ENCODE data around the gene CD58. TPM values are rescaled to one million over a fixed set of nuclear protein-coding genes. Genes with fewer than 3 reads are reported as not detected.

The CD58 gene
- polyA plus RNA-seq, 1 experiment = 7.3 TPM

GRCh38 chr1:116475850-116476218, 95.0 kb downstream of the CD58 start:
- POLR2A ChIA-PET = no interaction called here
- CTCF ChIA-PET = interaction anchor here (0.7 to 3.5 kb wide), 2 partner anchors 10 to 22 kb away, joined by 3 to 31 read pairs; no protein-coding TSS in a partner anchor
- no peak for DNase-seq (ENCODE audit: low read depth, low spot score)
- TF ChIP-seq CTCF (IDR thresholded peaks at IDR 0.05; ENCODE audit: low read depth, low read length) = no peak
- Histone ChIP-seq H3K4me3 (ENCODE audit: low read depth, low read length) (no peak overlapping the region), H3K27me3 (ENCODE audit: control insufficient read depth, insufficient read depth, low read length) (peaks cover 8% of the 10 kb centered on the region), H3K27ac (ENCODE audit: low read depth, low read length) (no peak overlapping the region), H3K9me3 (ENCODE audit: control insufficient read depth, insufficient read depth, low read length) (no peaks in the 10 kb centered on the region)

DNA sequence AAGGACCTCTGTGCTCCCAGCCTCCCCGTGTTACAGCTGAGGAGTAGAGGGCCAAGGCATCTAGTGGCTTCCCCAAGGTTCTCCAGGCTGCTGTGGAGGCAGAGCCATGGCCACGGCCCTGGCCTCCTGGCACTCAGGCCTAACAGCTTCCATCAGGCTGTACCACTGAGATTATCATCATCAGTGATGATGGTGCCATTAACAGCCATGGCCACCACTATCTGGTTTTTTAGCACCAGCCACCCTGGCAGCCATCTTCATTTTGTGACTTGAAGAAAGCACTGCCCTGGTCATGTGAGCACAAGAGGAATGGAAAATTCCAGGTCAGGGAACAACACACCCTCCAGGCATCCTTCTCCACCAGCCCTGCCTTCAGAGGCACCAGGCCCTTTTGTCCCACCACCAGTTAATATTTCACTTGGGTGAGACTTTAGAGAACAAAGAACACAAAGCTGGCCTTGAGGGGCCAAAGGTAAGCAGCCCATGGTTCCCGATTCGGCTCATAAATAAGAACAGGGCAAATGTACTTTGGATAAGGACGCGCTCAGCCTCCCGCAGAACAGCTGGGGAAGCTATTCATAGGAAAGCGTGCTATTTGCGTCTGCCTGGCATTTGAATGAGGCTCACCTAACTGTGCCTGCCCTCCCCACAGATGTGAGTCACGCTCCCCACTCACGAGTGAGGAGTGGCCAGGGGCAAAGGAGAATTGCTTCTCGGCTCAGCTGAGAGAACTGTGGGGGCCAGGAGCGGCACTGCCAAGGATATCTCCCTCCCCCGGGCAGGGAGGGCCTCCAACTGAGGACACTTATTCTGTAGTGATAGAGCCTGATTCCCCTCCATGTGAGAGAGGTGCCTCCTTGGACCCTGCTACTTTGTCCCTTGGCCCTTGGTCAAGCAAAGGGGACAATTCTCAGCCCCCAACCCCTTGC, 95.6 kb downstream of the CD58 start:
- Histone ChIP-seq H3K27ac (ENCODE audit: low read depth, low read length) (no peak overlapping the region), H3K27me3 (ENCODE audit: control insufficient read depth, insufficient read depth, low read length) (peaks cover 6% of the 10 kb centered on the region), H3K4me3 (ENCODE audit: low read depth, low read length) (no peak overlapping the region), H3K9me3 (ENCODE audit: control insufficient read depth, insufficient read depth, low read length) (no peaks in the 10 kb centered on the region)
- no peak for DNase-seq (ENCODE audit: low read depth, low spot score)
- ChIA-PET POLR2A (no interaction called here), CTCF (interaction anchor here (0.7 to 3.5 kb wide), 2 partner anchors 10 to 23 kb away, joined by 3 to 31 read pairs; no protein-coding TSS in a partner anchor)
- no peak for TF ChIP-seq CTCF (IDR thresholded peaks at IDR 0.05; ENCODE audit: low read depth, low read length)

GRCh38 chr1:116472431-116472961, 98.3 kb downstream of the CD58 start:
- Histone ChIP-seq H3K27me3 (ENCODE audit: control insufficient read depth, insufficient read depth, low read length) (peaks cover 2% of the 10 kb centered on the region), H3K27ac (ENCODE audit: low read depth, low read length) (no peak overlapping the region), H3K4me3 (ENCODE audit: low read depth, low read length) (no peak overlapping the region), H3K9me3 (ENCODE audit: control insufficient read depth, insufficient read depth, low read length) (no peaks in the 10 kb centered on the region)
- ChIA-PET POLR2A (no interaction called here), CTCF (interaction anchor here (0.7 to 5.3 kb wide), 3 partner anchors 13 to 333 kb away, joined by 3 to 26 read pairs (median 5); no protein-coding TSS in a partner anchor)
- DNase-seq (ENCODE audit: low read depth, low spot score) = no peak
- TF ChIP-seq CTCF (IDR thresholded peaks at IDR 0.05; ENCODE audit: low read depth, low read length) = no peak

DNA sequence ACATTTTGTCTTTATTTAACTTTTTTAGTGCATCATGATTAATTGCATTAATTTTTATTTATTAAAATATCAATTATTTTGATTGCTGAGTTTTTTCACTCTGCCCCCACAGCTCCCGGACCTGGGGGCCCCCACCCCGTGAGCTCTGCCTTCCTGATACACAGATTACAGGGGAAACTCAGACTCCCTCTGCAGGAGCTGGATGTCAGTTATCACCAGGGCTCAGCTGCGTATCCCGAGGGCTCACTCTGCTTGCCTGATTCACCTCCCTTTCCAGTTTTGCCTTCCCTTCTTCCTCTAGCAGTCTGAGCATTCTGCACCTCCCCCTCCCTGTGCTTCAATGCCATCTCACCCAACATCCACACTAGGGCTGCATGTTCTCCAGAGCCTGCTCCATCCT, 99.6 kb downstream of the CD58 start:
- no peak for DNase-seq (ENCODE audit: low read depth, low spot score)
- H3K27ac ChIP-seq (ENCODE audit: low read depth, low read length) = no peak overlapping the region
- no peaks in the 10 kb centered on the region for H3K9me3 ChIP-seq (ENCODE audit: control insufficient read depth, insufficient read depth, low read length)
- H3K27me3 ChIP-seq (ENCODE audit: control insufficient read depth, insufficient read depth, low read length) = peaks cover 2% of the 10 kb centered on the region
- no peak for TF ChIP-seq CTCF (IDR thresholded peaks at IDR 0.05; ENCODE audit: low read depth, low read length)
- CTCF ChIA-PET = interaction anchor here (5.3 kb wide), 1 partner anchor 14 kb away, joined by 26 read pairs; no protein-coding TSS in a partner anchor
- POLR2A ChIA-PET = no interaction called here
- no peak overlapping the region for H3K4me3 ChIP-seq (ENCODE audit: low read depth, low read length)

DNA sequence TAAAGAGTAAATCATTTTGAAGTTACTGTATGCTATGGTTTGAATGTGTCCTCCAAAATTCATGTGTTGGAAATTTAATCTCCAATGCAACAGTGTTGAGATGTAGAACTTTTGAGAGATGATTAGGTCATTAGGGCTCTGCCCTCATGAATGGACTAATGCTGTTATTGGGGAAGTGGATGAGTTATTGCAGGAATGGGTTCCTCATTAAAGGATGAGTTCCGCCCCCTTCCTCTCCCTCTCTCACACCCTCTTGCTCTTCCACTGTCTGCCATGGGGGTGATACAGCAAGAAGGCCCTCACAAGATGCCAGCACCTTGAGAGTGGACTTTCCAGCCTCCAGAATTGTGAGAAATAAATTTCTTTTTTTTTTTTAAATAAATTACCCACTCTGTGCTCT, 100.2 kb downstream of the CD58 start:
- TF ChIP-seq CTCF (IDR thresholded peaks at IDR 0.05; ENCODE audit: low read depth, low read length) = no peak
- no peak for DNase-seq (ENCODE audit: low read depth, low spot score)
- Histone ChIP-seq H3K27me3 (ENCODE audit: control insufficient read depth, insufficient read depth, low read length) (peaks cover 2% of the 10 kb centered on the region), H3K9me3 (ENCODE audit: control insufficient read depth, insufficient read depth, low read length) (no peaks in the 10 kb centered on the region), H3K27ac (ENCODE audit: low read depth, low read length) (no peak overlapping the region), H3K4me3 (ENCODE audit: low read depth, low read length) (no peak overlapping the region)
- POLR2A ChIA-PET = no interaction called here
- CTCF ChIA-PET = interaction anchor here (5.3 kb wide), 1 partner anchor 15 kb away, joined by 26 read pairs; no protein-coding TSS in a partner anchor
